ENCODE results near the gene PCYT1B. TPM values are rescaled to one million over a fixed set of nuclear protein-coding genes. Genes with fewer than 3 reads are reported as not detected.
A peak's percentile ranks its signal among the peaks of the same experiment; 100 is the strongest.

Gene PCYT1B
- total and polyA plus RNA-seq, 2 of the 13 experiments (the other 11 are each of a cell fraction or from before 2014, with no cell fraction given), result 6.1 to 9.2 TPM

DNA sequence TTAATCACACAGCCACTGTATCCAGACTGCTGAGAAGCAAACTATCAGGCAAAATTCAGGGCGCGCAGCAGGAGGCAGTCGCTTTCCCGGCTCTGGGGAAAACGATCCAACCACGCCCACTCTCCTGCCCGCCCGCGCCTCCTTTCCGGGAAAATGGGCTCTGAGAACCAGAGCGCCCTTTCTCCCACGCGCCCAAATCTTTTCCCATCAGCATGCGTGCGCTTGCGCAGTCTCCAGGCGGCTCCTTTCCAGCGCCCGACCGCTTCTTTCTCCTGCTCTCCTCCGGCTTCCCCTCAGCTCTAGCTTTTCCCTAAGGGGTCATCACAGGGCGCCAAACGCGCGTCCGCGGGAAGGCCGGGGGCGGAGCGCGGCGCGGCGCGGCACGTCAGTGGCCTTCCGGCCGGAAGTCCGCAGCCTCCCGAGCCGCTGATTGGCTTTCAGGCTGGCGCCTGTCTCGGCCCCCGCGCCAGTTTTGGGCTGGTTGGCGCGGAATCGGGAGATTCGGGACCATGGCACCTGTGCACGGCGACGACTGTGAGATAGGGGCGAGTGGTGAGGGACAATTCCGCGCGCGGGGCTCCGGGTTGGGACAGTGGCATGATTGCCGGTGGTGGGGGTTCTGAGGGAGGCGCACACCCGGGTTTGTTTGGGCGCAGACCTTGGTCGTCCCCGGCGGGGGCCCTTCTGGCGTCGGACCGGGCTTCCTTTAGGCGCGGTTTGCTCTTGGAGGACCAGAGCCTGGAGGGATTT, 46.5 kb upstream of the PCYT1B start, which contains the start of gene POLA1 (continued):
- TF ChIP-seq REXO4 (CRISPR knock-in tag; IDR thresholded peaks at IDR 0.05; ENCODE audit: borderline replicate concordance) (no peak), ZNF841 (CRISPR knock-in tag; IDR thresholded peaks at IDR 0.05; ENCODE audit: borderline replicate concordance) (no peak), CCDC6 (CRISPR knock-in tag; IDR thresholded peaks at IDR 0.05) (no peak), ZFP41 (CRISPR knock-in tag; IDR thresholded peaks at IDR 0.05; ENCODE audit: borderline replicate concordance) (no peak), ZGPAT (CRISPR knock-in tag; IDR thresholded peaks at IDR 0.05) (peak; percentile 61; the same call in 1 of the 2 replicates), FUBP1 (CRISPR knock-in tag; IDR thresholded peaks at IDR 0.05; ENCODE audit: borderline replicate concordance) (no peak), HNRNPK (IDR thresholded peaks at IDR 0.05; ENCODE audit: low read depth, low read length, poor library complexity, severe bottlenecking) (no peak), ZNF326 (CRISPR knock-in tag; IDR thresholded peaks at IDR 0.05; ENCODE audit: borderline replicate concordance) (no peak), LRRFIP1 (CRISPR knock-in tag; conservative IDR thresholded peaks at IDR 0.05) (no peak), SIX4 (CRISPR knock-in tag; IDR thresholded peaks at IDR 0.05) (no peak), ZNF44 (CRISPR knock-in tag; IDR thresholded peaks at IDR 0.05) (no peak), DNMT1 (CRISPR knock-in tag; IDR thresholded peaks at IDR 0.05) (no peak), ZNF652 (CRISPR knock-in tag; IDR thresholded peaks at IDR 0.05; ENCODE audit: borderline replicate concordance, low read depth) (no peak), ZNF792 (CRISPR knock-in tag; IDR thresholded peaks at IDR 0.05) (no peak), KMT2A (CRISPR knock-in tag; IDR thresholded peaks at IDR 0.05) (peak; percentile 93), CCAR2 (optimal IDR thresholded peaks at IDR 0.05; ENCODE audit: low read depth, low read length) (no peak), MEIS1 (CRISPR knock-in tag; IDR thresholded peaks at IDR 0.05; ENCODE audit: borderline replicate concordance) (no peak), KLF13 (CRISPR knock-in tag; IDR thresholded peaks at IDR 0.05) (no peak), RCOR2 (CRISPR knock-in tag; IDR thresholded peaks at IDR 0.05) (no peak), CENPBD1 (CRISPR knock-in tag; IDR thresholded peaks at IDR 0.05; ENCODE audit: borderline replicate concordance, low read depth) (no peak)
- TF ChIP-seq, protein P1, sequence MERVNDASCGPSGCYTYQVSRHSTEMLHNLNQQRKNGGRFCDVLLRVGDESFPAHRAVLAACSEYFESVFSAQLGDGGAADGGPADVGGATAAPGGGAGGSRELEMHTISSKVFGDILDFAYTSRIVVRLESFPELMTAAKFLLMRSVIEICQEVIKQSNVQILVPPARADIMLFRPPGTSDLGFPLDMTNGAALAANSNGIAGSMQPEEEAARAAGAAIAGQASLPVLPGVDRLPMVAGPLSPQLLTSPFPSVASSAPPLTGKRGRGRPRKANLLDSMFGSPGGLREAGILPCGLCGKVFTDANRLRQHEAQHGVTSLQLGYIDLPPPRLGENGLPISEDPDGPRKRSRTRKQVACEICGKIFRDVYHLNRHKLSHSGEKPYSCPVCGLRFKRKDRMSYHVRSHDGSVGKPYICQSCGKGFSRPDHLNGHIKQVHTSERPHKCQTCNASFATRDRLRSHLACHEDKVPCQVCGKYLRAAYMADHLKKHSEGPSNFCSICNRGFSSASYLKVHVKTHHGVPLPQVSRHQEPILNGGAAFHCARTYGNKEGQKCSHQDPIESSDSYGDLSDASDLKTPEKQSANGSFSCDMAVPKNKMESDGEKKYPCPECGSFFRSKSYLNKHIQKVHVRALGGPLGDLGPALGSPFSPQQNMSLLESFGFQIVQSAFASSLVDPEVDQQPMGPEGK (CRISPR knock-in tag; IDR thresholded peaks at IDR 0.05), result peak; percentile 55

Data from HepG2 (cell line).